MM.1S (cell line): ENCODE measurements around the gene ADAMTS17.

Experiments
- EZH2phosphoT487 ChIP-seq: fragments of 300-600 bp; sonication (generic); IDR thresholded peaks from 2 replicates; pipeline ENCODE4 v1.6.1; 2018; ENCODE audit warnings: antibody characterized with exemption, low read length
- TF ChIP-seq, protein P1 (sequence below): fragments of 300-600 bp; sonication (generic); IDR thresholded peaks from 2 replicates; pipeline ENCODE4 v1.5.1; 2016; ENCODE audit warnings: antibody characterized with exemption, low read length, mixed read lengths

DNA sequence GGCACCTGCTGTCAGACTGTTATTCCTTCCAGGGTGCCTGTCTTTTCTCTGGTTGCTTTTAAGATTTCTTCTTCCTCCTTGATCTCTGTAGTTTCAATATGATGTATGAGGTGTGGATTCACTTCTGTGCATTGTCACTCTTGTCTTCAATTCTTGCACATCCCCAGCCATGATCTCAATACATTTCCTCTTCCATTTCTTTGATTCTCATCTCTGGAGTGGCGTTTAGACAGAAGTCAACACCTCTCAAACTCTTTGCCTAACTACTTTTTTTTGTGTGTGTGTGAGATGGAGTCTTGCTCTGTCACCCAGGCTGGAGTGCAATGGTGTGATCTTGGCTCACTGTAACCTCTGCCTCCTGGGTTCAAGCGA lies 384.1 kb downstream of the ADAMTS17 start:
- TF ChIP-seq, protein P1, sequence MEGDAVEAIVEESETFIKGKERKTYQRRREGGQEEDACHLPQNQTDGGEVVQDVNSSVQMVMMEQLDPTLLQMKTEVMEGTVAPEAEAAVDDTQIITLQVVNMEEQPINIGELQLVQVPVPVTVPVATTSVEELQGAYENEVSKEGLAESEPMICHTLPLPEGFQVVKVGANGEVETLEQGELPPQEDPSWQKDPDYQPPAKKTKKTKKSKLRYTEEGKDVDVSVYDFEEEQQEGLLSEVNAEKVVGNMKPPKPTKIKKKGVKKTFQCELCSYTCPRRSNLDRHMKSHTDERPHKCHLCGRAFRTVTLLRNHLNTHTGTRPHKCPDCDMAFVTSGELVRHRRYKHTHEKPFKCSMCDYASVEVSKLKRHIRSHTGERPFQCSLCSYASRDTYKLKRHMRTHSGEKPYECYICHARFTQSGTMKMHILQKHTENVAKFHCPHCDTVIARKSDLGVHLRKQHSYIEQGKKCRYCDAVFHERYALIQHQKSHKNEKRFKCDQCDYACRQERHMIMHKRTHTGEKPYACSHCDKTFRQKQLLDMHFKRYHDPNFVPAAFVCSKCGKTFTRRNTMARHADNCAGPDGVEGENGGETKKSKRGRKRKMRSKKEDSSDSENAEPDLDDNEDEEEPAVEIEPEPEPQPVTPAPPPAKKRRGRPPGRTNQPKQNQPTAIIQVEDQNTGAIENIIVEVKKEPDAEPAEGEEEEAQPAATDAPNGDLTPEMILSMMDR: no peak
- TF ChIP-seq EZH2phosphoT487: no peak
